PC-9 (cell line): ENCODE measurements around the gene TTC8. TPM values are rescaled to one million over a fixed set of nuclear protein-coding genes. Genes with fewer than 3 reads are reported as not detected.
"Not testable (repeated sequence)": the region's sequence is repeated elsewhere in the genome, so short reads cannot be mapped to it uniquely, and the experiment has no call there.

Source experiments
- BruUV-seq: library from RNA; stranded (reverse); fragments of 400-500 nt; replicated peaks from 2 replicates; lab custom pipeline; 2021; lab: Mats Ljungman, UMichigan
- CTCF ChIA-PET: fragments of 300-600 bp; sonication (Branson Sonifier 250); formaldehyde crosslinking; loops from one replicate; lab custom pipeline; 2022; ENCODE audit warnings: antibody characterized with exemption; lab: Charles Lee
- POLR2A ChIA-PET: fragments of 300-600 bp; sonication (Branson Sonifier 250); formaldehyde crosslinking; loops from one replicate; lab custom pipeline; 2022; ENCODE audit warnings: antibody characterized with exemption; ENCODE audit not compliant: unreplicated experiment; lab: Charles Lee
- DNase-seq, 2 experiments: peaks; one replicate each; pipeline versions ENCODE4 v3.0.0 to v3.0.0-alpha.2; 2015 to 2022; ENCODE audit warnings: mixed read lengths in 1 of 2
- H2AFZ ChIP-seq: fragments of 200-600 bp; sonication (generic); 2 replicates; pipeline ENCODE4 v1.8.1; 2017; ENCODE audit warnings: antibody characterized with exemption
- H3F3A ChIP-seq: fragments of 200-600 bp; sonication (generic); 2 replicates; pipeline ENCODE4 v1.8.1; 2017; ENCODE audit warnings: antibody characterized with exemption, mild to moderate bottlenecking, low read depth; ENCODE audit not compliant: insufficient read depth
- H3K27ac ChIP-seq: fragments of 200-600 bp; sonication (generic); 2 replicates; pipeline ENCODE4 v1.6.1; 2016; ENCODE audit warnings: mixed run types
- H3K27me3 ChIP-seq: fragments of 200-600 bp; sonication (generic); 2 replicates; pipeline ENCODE4 v1.6.1; 2016; ENCODE audit warnings: low read depth, mixed run types; ENCODE audit not compliant: insufficient read depth
- H3K36me3 ChIP-seq: fragments of 200-600 bp; sonication (generic); 2 replicates; pipeline ENCODE4 v1.6.1; 2016; ENCODE audit warnings: low read depth, mixed run types
- H3K4me1 ChIP-seq: fragments of 200-600 bp; sonication (generic); replicated peaks from 2 replicates; pipeline ENCODE4 v1.6.1; 2016; ENCODE audit warnings: mixed run types; ENCODE audit not compliant: insufficient read depth
- H3K4me2 ChIP-seq: fragments of 200-600 bp; sonication (generic); 2 replicates; pipeline ENCODE4 v1.6.1; 2017; ENCODE audit warnings: mixed run types
- H3K4me3 ChIP-seq: fragments of 200-600 bp; sonication (generic); 2 replicates; pipeline ENCODE4 v1.6.1; 2016; ENCODE audit warnings: mixed run types
- H3K79me2 ChIP-seq: fragments of 200-600 bp; sonication (generic); 2 replicates; pipeline ENCODE4 v1.6.1; 2017; ENCODE audit warnings: low read depth, mixed run types
- H3K9me2 ChIP-seq: fragments of 200-600 bp; sonication (generic); 2 replicates; pipeline ENCODE4 v1.8.1; 2017; ENCODE audit warnings: mild to moderate bottlenecking; ENCODE audit not compliant: insufficient read depth
- H3K9me3 ChIP-seq: fragments of 200-600 bp; sonication (generic); 2 replicates; pipeline ENCODE4 v1.8.1; 2016; ENCODE audit warnings: low read depth; ENCODE audit not compliant: insufficient read depth
- H4K20me1 ChIP-seq: fragments of 200-600 bp; sonication (generic); 2 replicates; pipeline ENCODE4 v1.8.1; 2017; ENCODE audit not compliant: insufficient read depth
- CTCF ChIP-seq: fragments of 200-600 bp; sonication (generic); conservative IDR thresholded peaks from 2 replicates; pipeline ENCODE4 v1.6.1; 2017; ENCODE audit warnings: mixed run types, antibody characterized with exemption, mild to moderate bottlenecking, moderate library complexity
- EZH2 ChIP-seq: fragments of 200-600 bp; sonication (generic); IDR thresholded peaks from 2 replicates; pipeline ENCODE4 v1.8.0; 2017; ENCODE audit warnings: antibody characterized with exemption, low read depth
- intact Hi-C: fragments of 100-400 bp; cut with micrococcal nuclease; formaldehyde crosslinking; loops from one replicate; pipeline ENCODE4 v1.10.0; 2022; ENCODE audit not compliant: unreplicated experiment
- total RNA-seq: library from RNA; stranded (reverse); gene quantifications from 2 replicates; pipeline ENCODE4 v1.2.3, GENCODE V29; 2021

The TTC8 gene
- total RNA-seq, 1 experiment from 2014 or later = 8.1 TPM

- no peak for DNase-seq
- CTCF ChIA-PET = no interaction called here
- TF ChIP-seq EZH2 (no peak), CTCF (no peak)
- intact Hi-C loops = no loop called here
- Histone ChIP-seq H3K4me2 (no peak overlapping the region), H3K27me3 (no peaks in the 10 kb centered on the region), H3K4me3 (no peak overlapping the region), H3K4me1 (no peaks in the 10 kb centered on the region), H3K79me2 (no peaks in the 10 kb centered on the region), H4K20me1 (no peaks in the 10 kb centered on the region), H3K9me2 (no peaks in the 10 kb centered on the region), H3F3A (no peaks in the 10 kb centered on the region), H3K27ac (no peak overlapping the region), H2AFZ (no peak overlapping the region), H3K9me3 (no peaks in the 10 kb centered on the region), H3K36me3 (0 out of 2 replicates have a peak, but pooled peaks cover 5% of the 10 kb centered on the region)
- POLR2A ChIA-PET = no interaction called here
- no TSS peak for BruUV-seq
Measured at GRCh38 chr14:88856786-88857366, 32.4 kb downstream of the TTC8 start.

- H3K9me3 ChIP-seq, POLR2A ChIA-PET, H3K36me3 ChIP-seq, H3F3A ChIP-seq, H3K27me3 ChIP-seq, DNase-seq, CTCF ChIA-PET, H3K9me2 ChIP-seq, H3K4me1 ChIP-seq, H3K4me3 ChIP-seq, H4K20me1 ChIP-seq, H3K27ac ChIP-seq, H3K4me2 ChIP-seq, H3K79me2 ChIP-seq, BruUV-seq, H2AFZ ChIP-seq, intact Hi-C loops: not testable (repeated sequence)
Measured at GRCh38 chr14:88857861-88858260, 33.4 kb downstream of the TTC8 start.

- H3K36me3 ChIP-seq, H3K27me3 ChIP-seq, H3K4me3 ChIP-seq, H3K4me1 ChIP-seq, H3K9me2 ChIP-seq, intact Hi-C loops, BruUV-seq, H3K4me2 ChIP-seq, H3F3A ChIP-seq, DNase-seq, H2AFZ ChIP-seq, H3K27ac ChIP-seq, H4K20me1 ChIP-seq, POLR2A ChIA-PET, H3K9me3 ChIP-seq, CTCF ChIA-PET, H3K79me2 ChIP-seq: not testable (repeated sequence)
Measured at GRCh38 chr14:88859118-88859517, 34.7 kb downstream of the TTC8 start.

GRCh38 chr14:88863167-88863566 lies 38.7 kb downstream of the TTC8 start:
- Histone ChIP-seq H3K4me1 (no peaks in the 10 kb centered on the region), H3K36me3 (0 out of 2 replicates have a peak, but pooled peaks cover 5% of the 10 kb centered on the region), H3K27me3 (no peaks in the 10 kb centered on the region), H3F3A (no peaks in the 10 kb centered on the region), H3K79me2 (no peaks in the 10 kb centered on the region), H3K4me3 (no peak overlapping the region), H2AFZ (no peak overlapping the region), H3K4me2 (no peak overlapping the region), H4K20me1 (no peaks in the 10 kb centered on the region), H3K9me3 (no peaks in the 10 kb centered on the region), H3K9me2 (no peaks in the 10 kb centered on the region), H3K27ac (no peak overlapping the region)
- intact Hi-C loops = no loop called here
- POLR2A ChIA-PET = no interaction called here
- no peak for DNase-seq
- BruUV-seq = no TSS peak
- TF ChIP-seq CTCF = no peak
- CTCF ChIA-PET = no interaction called here
